DMS153 treated with DMSO at 0.1 percent for 48 hours (cell line): ENCODE measurements around the gene FLYWCH1.
A peak's percentile ranks its signal among the peaks of the same experiment; 100 is the strongest.

Experiments
- DNase-seq: peaks from one replicate; lab custom pipeline; 2025; ENCODE audit not compliant: unreplicated experiment; lab: John Stamatoyannopoulos, UW

FLYWCH1 gene, protein sequence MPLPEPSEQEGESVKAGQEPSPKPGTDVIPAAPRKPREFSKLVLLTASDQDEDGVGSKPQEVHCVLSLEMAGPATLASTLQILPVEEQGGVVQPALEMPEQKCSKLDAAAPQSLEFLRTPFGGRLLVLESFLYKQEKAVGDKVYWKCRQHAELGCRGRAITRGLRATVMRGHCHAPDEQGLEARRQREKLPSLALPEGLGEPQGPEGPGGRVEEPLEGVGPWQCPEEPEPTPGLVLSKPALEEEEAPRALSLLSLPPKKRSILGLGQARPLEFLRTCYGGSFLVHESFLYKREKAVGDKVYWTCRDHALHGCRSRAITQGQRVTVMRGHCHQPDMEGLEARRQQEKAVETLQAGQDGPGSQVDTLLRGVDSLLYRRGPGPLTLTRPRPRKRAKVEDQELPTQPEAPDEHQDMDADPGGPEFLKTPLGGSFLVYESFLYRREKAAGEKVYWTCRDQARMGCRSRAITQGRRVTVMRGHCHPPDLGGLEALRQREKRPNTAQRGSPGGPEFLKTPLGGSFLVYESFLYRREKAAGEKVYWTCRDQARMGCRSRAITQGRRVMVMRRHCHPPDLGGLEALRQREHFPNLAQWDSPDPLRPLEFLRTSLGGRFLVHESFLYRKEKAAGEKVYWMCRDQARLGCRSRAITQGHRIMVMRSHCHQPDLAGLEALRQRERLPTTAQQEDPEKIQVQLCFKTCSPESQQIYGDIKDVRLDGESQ

DNA sequence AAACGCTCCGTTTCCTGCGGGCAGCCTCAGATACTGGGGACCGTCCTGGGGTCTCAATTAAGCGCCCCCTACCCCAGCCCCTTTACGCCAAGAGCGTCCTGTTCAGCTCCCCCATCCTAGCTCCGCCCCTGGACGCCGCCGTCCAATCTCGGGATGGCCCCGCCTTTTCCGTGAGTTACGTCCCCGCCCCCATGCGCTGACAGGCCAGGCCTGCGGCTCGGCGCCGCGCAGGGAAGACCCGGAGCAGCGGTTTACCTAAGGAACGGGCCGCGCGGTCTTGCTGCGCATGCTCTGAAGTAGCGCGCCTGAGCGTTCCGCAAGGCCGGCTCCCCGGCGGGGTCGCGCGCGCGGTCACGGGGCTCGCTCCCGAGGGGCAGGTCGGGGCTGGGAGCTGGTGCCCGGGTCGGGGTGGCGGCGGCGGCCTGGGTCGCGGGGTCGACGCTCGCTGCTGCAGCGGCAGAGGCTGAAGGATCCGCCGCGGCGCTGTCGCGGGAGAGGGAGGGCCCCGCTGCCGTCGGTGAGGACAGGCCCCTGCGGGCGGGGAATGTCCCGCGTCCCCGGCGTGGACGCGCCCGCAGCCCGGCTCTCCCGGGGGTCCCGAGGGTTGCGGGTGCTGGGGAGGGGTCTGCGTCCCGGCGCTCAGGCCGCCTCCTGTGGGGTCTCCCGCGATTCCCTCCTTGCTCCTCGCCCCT, at the start of gene FLYWCH1:
TSS of gene FLYWCH1 (plus strand) at position 294 of the 692 bp plus-strand sequence. CDS start 17,755 bp downstream, outside the sequence.
- peak; percentile 83 for DNase-seq

DNA sequence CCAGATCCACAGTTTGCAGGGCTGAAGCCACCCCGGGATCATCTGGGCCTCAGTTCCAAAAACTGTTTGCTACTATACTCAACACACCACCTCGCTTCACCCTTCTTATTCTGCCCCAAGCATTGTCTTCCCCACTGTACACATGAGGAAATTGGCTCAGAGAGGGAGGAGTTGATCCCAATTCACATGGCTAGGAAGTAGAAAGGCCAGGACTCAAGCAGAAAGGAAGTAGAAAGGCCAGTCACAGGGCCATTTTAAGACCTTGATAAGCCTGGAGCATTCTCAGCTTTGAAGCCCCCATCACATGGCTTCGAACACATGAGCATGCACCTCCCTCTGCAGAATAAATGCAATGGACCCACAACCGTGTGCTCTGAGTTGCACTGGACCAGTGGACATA, 46.1 kb upstream of the FLYWCH1 start:
- DNase-seq, result no peak

DNA sequence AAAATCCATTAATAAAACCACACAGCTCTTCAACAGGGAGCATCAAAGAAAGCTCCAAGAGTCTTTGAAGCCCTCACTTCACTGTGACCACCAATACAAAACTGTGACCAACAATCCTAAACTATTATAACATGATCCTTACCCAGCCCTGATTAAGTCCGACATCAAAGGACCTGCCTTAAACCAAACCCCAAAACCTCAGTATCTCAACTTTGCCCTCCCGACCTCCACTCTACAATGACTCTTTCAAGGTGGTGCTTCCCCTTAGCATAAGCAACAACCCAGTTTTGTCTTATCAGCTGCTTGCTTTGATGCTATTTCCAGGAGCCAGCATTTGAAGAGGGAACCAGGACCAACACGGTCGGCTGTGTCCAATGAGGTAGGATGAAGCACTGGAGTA, 45.3 kb upstream of the FLYWCH1 start:
- no peak for DNase-seq

DNA sequence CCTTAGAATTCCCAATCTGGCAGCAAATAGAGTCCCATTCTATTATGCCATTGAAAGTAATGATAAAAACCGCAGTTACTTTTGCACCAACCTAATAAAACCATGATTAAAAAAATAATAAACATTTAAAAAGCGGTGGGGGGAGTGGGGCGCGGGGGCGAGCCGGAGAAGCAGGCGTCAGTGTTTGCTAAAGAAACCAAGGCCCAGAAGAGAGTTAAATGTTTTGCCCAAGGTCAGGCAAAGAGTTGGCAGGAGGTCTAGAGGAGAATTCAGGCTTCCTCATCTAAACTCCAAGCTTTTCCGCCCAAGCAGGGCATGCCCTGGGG, 44.1 kb upstream of the FLYWCH1 start:
- DNase-seq, result no peak

DNA sequence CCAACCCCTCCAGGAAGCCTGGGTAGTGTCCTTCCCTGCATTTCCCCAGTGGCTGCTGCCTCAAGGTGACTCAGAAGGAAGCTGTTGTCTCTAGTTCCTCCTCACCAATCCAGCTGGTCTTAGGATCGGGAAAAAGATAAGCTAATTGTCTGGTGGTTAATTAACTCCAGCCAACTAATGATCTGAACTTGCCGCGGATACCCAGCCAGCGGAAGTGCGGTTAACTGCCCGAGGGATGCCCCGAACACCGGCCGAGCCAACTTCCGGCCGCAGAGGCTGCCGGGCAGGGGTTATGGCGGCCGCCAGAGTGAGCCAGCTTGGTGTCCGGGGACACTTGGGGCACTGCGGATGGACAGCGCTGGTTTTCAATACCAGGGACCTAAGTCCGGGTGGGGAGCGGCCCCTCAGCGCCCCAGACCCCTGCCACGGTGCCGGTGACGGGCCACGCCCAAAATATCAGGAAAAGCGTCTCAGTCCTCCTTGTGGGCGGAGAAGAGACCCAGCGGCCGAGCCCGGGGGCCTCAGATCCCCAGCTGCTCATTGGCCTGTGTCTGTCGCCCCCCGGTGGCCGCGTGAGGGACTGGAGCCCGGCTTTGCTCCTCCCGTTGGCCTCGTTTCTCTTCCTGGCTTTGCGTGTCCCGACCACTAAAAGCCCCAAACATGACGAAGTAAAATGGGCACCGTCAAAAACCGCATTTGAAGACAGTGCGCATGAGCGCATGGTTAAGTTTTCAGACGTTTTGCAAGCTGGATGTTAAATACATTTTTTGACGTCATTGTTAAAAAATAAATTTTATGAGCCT, 43.5 kb upstream of the FLYWCH1 start:
- peak; percentile 86 for DNase-seq

DNA sequence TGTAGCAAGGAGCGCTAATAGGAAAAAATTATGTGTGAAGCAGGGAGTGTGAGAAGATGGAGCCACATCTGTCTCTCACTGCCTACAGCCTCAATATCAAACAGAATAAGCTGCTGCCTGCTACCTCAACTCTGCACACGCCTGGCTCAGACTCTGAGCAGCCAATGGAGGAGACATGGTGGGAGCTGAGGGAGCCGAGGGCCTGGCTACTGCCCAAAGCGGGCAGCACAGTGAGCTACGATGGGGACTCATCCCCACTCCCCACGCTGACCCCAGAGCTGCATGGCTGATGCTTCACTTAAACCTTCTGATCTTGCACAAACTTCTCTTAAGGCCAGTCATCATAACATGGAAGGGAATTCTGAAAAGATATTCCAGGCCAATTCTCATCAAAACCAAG, 39.8 kb upstream of the FLYWCH1 start:
- no peak for DNase-seq

DNA sequence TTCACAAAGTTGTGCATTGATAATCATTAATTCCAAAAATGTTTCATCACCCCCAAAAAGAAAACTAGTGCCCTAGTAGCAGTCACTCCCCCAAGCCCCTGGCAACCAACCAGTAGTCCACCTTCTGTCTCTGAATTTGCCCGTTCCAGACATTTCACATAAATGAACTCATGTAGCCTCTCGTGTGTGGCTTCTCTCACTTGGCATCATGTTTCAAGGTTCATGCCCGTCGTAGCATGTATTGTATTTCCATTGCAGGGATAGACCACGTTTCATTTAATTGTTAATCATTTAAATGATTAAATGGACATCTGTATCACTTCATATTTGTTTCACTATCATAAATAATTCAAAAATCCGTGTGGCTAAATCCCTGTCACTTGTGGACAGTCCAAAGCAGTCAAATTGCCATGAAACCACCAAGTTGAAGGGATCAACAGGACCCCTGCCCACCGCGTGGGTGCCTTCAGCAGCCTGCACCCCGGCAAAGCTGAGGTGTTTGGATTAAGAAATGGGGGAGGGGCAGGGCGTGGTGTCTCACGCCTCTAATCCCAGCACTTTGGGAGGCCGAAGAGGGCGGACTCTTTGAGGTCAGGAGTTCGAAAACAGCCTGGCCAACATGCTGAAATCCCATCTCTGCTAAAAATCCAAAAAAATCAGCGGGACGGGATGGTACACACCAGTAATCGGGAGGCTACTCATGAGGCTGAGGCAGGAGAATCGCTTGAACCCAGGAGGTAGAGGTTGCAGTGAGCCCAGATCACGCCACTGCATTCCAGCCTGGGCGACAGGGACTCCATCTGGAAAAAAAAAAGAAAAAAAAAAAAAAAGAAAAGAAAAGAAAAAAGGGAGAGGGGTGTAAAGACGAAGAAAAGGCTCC, 37.5 kb upstream of the FLYWCH1 start:
- DNase-seq, result no peak

DNA sequence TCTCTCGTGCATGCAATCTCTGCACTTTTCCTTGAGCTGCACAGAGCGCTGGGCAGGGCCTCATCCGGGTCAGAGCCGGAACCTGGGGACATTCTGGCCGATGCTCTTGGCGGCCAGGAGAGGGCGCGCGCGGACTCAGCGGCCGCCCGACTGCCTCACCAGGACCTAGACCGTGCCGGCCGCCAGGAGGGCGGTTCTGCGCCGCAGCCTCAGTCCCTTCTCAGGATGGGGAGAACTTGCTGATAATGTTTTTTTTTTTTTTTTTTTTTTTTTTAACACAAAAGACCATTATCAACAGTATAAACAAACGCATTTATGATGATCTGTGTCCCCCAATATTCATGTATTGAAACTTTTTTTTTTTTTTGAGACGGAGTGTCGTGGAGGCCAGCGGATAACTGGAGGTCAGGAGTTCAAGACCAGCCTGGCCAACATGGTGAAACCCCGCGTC, 36.8 kb upstream of the FLYWCH1 start:
- peak; percentile 42 for DNase-seq

DNA sequence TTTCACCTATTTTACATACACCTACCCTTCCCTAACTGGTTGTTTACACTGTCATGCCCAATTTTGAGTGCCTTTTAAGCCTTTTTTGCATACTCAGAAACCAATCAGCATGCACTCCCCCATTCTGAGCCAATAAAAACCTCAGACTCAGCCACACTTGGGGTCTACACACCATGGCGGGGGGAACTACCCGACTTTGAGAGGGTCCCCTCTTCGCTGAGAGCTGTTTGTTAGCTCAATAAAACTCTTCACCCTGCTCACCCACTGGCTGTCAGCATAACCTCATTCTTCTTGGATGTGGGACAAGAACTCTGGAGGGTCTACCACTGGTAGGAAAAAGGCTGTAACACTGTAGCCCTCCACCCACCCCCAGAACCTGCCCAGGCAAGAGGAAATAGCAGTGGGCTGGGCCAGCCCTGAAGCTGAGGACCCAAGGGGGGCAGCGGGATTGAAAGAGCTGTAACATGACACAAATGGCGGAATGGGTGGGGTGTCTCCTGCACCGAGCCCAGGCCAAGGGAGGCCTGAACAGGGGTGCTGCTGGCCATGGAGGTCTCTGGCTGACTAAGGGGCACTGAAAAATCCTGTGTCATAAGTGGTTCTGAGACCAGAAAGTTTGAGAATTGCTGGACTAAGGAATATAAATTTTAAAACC, 31.8 kb upstream of the FLYWCH1 start:
- DNase-seq, result no peak

DNA sequence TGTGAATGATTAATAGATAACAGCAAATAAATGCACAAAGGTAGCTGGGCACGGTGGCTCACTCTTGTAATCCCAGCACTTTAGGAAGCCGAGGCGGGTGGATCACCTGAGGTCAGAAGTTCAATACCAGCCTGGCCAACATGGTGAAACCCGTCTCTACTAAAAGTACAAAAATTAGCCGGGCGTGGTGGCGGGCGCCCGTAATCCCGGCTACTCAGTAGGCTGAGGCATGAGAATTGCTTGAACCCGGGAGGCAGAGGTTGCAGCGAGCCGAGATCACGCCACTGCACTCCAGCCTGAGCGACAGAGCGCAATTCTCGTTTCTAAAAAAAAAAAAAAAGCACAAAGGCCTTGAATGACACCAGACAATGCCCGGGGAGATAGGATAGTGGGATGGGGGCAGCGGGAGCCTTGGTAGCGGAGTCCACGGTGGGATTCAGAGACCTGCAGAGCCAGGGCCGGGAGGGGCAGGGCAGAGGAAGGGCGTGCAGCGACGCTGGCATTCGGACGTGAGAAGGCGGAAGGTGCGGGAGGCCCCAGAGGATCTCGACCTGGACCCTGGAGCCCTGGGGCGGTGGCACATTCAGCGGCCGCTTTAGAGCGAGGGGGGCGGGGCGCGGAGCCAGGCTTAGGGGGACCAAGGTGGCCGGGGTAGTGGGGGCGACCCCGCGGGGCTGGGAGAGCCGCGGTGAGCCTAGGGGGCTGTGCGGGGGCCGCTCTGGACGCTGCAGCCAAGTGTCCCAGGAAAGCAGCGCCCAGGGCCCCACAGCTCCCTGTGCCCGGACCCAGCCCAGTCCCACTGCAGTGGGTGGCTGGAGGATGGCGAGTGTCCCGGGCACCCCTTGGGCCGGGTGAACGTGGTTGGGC, 29.7 kb upstream of the FLYWCH1 start:
- DNase-seq, result no peak

DNA sequence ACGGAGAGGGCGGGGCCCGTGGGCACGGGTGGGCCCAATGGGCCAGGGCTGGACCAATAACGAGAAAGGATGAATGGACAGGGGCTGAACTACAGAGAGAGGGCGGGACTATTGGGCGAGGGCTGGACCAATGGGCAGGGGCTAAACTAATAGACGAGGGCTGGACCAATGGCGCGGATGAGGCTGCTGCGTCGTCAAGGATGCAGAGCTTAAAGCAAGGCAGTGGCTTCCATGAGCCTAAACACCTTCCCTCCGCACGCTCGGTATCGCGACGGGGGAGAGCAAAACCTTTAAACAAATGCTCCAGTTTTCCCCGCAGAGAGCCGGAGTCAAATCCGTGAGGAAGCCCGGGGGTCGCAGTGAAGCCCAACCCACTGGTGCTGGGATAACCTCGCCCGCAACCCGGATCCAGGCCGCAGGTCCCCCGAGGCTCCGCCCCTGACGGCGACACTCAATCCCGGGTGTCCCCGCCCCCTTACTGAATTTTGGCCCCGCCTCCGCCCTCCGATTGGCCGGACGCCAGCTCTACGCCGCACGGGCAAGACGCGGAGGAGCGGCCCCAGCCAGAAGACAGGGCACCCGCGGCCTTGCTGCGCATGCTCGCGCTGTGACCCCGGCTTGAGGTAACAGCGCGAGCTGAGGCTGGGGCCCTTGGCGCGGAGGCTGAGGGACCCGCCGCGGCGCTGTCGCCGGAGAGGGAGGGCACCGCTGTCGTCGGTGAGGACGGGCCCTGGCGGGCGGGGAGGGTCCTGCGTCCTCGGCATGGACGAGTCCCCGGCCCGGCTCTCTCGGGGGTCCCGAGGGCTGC, 28.9 kb upstream of the FLYWCH1 start, which contains the start of gene FLYWCH2:
TSS of gene FLYWCH2 (plus strand) at position 566 of the 808 bp plus-strand sequence. CDS start 13,235 bp downstream, outside the sequence.
- DNase-seq, result peak; percentile 92

DNA sequence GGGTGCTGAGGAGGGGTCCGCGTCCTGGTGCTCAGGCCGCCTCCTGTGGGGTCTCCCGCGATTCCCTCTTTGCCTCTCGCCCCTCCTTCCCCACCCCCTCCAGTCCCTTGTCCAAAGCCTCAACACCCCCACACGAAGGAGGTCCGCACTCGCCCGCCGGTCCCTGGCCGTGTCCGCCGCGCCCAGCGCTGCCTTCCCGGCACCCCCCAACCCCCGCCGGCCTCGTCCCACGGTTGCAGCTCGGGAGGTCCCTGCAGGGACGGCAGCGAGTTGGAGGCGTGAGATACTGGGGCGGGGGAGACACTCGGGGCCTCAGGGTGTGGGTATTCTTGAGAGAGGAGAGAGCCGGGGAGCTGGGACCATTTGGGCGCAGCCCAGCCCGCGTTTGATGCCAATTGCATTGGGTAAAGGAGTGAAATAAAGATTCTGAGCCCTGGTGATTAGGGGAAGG, 28.2 kb upstream of the FLYWCH1 start:
- no peak for DNase-seq

DNA sequence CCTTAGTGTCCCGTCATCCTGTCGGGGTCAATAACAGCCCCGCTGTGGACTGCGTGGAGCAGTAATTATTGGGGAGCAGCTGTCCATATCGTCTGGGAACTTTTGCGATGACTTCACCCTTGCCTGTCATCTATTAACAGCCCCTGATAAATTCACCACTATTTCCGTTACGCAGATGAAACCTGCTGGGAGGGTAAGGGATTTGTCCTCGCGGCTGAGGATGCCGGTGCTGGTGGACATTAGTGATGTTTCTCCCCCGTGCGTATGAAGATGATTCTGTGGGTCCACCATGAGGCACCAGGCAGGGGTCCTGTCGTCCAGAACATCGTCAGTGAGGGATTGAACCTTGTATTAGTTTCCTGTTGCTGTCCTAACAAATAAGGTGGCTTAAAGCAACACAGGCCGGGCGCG, 27.7 kb upstream of the FLYWCH1 start:
- DNase-seq, result no peak

DNA sequence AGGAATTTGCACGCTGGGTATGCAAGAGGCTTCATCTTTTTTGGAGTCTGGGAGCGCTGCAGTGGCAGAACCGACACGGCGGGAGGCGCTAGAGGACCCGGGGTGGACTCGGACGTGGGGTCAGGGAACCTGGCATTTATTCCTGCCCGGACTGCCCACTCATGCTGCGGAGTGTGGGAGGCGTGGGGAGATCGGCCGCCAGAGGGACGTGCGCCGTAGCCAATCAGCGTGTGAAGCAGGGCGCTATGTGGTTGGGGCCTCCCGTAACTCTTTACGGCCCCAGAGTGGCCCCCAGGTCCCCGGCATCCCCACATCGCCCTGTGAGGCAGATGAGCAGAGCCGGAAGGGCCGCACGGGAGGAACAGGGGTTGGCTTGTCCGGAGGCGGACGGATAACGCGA, 17.5 kb upstream of the FLYWCH1 start:
- no peak for DNase-seq

DNA sequence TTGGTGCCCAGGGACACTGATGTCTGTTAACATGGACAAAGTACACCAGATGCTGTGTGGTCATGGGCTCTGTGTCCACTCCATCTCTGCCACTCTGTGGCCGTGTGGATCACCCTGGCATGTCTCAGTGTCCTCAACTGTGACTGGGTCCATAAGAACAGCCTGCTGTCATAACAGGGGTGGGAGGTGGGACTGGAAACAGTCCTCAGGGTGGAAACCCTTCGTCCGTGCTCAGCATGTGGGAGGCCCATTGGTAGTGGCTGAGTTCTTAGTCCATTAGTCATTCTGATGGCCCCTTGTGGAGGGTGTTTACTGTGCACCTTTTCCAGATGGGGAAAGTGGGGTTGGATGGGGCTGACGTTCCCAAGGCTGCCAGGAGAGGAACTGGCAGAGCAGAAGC, 15.9 kb upstream of the FLYWCH1 start:
- DNase-seq, result no peak

DNA sequence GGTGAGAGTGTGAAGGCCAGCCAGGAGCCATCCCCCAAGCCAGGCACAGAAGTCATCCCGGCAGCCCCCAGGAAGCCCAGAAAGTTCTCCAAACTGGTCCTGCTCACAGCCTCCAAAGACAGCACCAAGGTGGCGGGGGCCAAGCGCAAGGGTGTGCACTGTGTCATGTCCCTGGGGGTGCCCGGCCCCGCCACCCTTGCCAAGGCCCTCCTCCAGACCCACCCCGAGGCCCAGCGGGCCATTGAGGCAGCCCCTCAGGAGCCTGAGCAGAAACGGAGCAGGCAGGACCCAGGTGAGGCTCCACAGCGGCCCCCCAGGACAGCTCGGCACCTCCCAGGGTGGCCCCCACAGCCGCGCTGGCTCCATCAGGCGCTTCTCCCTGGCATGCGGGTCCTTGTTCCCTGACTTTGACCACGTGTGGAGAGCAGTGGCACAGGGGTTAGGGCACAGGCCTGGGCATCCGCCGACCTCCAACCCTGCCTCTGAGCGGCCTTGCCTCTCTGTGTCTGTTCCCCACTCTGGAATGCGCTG, 15.2 kb upstream of the FLYWCH1 start:
- no peak for DNase-seq

DNA sequence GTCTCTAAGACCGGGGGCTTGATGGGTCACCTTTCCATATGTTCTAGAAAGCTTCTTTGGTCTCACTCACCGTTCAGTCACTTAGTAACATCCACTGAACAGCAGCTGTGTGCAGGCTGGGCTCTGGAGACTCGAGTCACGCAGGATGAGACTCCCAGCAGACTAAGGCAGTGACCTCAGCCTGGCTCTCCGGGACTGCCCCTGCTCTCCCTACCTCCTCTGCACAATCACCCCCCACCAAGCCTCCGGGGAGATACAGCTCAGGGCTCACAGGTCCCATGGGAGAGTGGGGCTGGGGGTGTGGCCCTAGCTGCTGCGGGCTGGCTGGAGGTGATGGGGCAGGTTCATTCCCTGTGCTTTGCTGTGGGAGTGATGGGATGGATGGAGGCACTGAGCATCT, 14.6 kb upstream of the FLYWCH1 start:
- DNase-seq, result no peak
